ENCODE measurements around the gene THSD4.

THSD4 gene

GRCh38 chr15:71654042-71654719 lies 538.9 kb downstream of the THSD4 start:
- Histone ChIP-seq H3K36me3 (ENCODE audit: control insufficient read depth, insufficient read depth, low read length) (no peaks in the 10 kb centered on the region), H3K9me3 (ENCODE audit: control insufficient read depth, low read length) (no peaks in the 10 kb centered on the region), H3K4me3 (ENCODE audit: extremely low read depth, insufficient read depth, low read length, poor library complexity, severe bottlenecking) (no peak overlapping the region), H3K27ac (ENCODE audit: low read depth, low read length, severe bottlenecking) (no peak overlapping the region), H3K4me1 (ENCODE audit: control insufficient read depth, insufficient read depth, low read length, poor library complexity, severe bottlenecking) (peaks cover 3% of the 10 kb centered on the region)
- WGBS, 2 experiments (ENCODE audit: insufficient coverage in 2 of 2): 90 to 92% methylated on average over 4 of the region's 8 CpGs

- no peaks in the 10 kb centered on the region for H3K36me3 ChIP-seq (ENCODE audit: control insufficient read depth, insufficient read depth, low read length)
- H3K27ac ChIP-seq (ENCODE audit: low read depth, low read length, severe bottlenecking): no peak overlapping the region
- WGBS, 2 experiments (ENCODE audit: insufficient coverage in 2 of 2): 97 to 100% methylated on average over 3 of the region's 3 CpGs
- no peak overlapping the region for H3K4me3 ChIP-seq (ENCODE audit: extremely low read depth, insufficient read depth, low read length, poor library complexity, severe bottlenecking)
- peaks cover 3% of the 10 kb centered on the region for H3K4me1 ChIP-seq (ENCODE audit: control insufficient read depth, insufficient read depth, low read length, poor library complexity, severe bottlenecking)
- no peaks in the 10 kb centered on the region for H3K9me3 ChIP-seq (ENCODE audit: control insufficient read depth, low read length)
Observed at GRCh38 chr15:71654720-71655174, 539.5 kb downstream of the THSD4 start.

GRCh38 chr15:71656425-71656824 lies 541.2 kb downstream of the THSD4 start:
- H3K4me1 ChIP-seq (ENCODE audit: control insufficient read depth, insufficient read depth, low read length, poor library complexity, severe bottlenecking): peaks cover 7% of the 10 kb centered on the region
- 94% methylated on average over 3 to 4 of the region's 4 CpGs for WGBS, 2 experiments (ENCODE audit: insufficient coverage in 2 of 2)
- no peak overlapping the region for H3K27ac ChIP-seq (ENCODE audit: low read depth, low read length, severe bottlenecking)
- H3K4me3 ChIP-seq (ENCODE audit: extremely low read depth, insufficient read depth, low read length, poor library complexity, severe bottlenecking): no peak overlapping the region
- no peaks in the 10 kb centered on the region for H3K36me3 ChIP-seq (ENCODE audit: control insufficient read depth, insufficient read depth, low read length)
- H3K9me3 ChIP-seq (ENCODE audit: control insufficient read depth, low read length): no peaks in the 10 kb centered on the region

GRCh38 chr15:71657141-71657540 lies 541.9 kb downstream of the THSD4 start:
- 100% methylated on average over 2 of the region's 2 CpGs for WGBS, 2 experiments (ENCODE audit: insufficient coverage in 2 of 2)
- peaks cover 7% of the 10 kb centered on the region for H3K4me1 ChIP-seq (ENCODE audit: control insufficient read depth, insufficient read depth, low read length, poor library complexity, severe bottlenecking)
- no peak overlapping the region for H3K4me3 ChIP-seq (ENCODE audit: extremely low read depth, insufficient read depth, low read length, poor library complexity, severe bottlenecking)
- H3K36me3 ChIP-seq (ENCODE audit: control insufficient read depth, insufficient read depth, low read length): no peaks in the 10 kb centered on the region
- H3K9me3 ChIP-seq (ENCODE audit: control insufficient read depth, low read length): no peaks in the 10 kb centered on the region
- no peak overlapping the region for H3K27ac ChIP-seq (ENCODE audit: low read depth, low read length, severe bottlenecking)

- Histone ChIP-seq H3K36me3 (ENCODE audit: control insufficient read depth, insufficient read depth, low read length) (no peaks in the 10 kb centered on the region), H3K27ac (ENCODE audit: low read depth, low read length, severe bottlenecking) (no peak overlapping the region), H3K9me3 (ENCODE audit: control insufficient read depth, low read length) (no peaks in the 10 kb centered on the region), H3K4me1 (ENCODE audit: control insufficient read depth, insufficient read depth, low read length, poor library complexity, severe bottlenecking) (peaks cover 7% of the 10 kb centered on the region), H3K4me3 (ENCODE audit: extremely low read depth, insufficient read depth, low read length, poor library complexity, severe bottlenecking) (no peak overlapping the region)
- 83 to 97% methylated on average over 5 to 6 of the region's 7 CpGs for WGBS, 2 experiments (ENCODE audit: insufficient coverage in 2 of 2)
Observed at GRCh38 chr15:71658036-71658435, 542.8 kb downstream of the THSD4 start.

- no peaks in the 10 kb centered on the region for H3K36me3 ChIP-seq (ENCODE audit: control insufficient read depth, insufficient read depth, low read length)
- H3K27ac ChIP-seq (ENCODE audit: low read depth, low read length, severe bottlenecking): no peak overlapping the region
- H3K4me3 ChIP-seq (ENCODE audit: extremely low read depth, insufficient read depth, low read length, poor library complexity, severe bottlenecking): no peak overlapping the region
- peaks cover 7% of the 10 kb centered on the region for H3K4me1 ChIP-seq (ENCODE audit: control insufficient read depth, insufficient read depth, low read length, poor library complexity, severe bottlenecking)
- H3K9me3 ChIP-seq (ENCODE audit: control insufficient read depth, low read length): no peaks in the 10 kb centered on the region
- 89 to 93% methylated on average over 1 to 2 of the region's 2 CpGs for WGBS, 2 experiments (ENCODE audit: insufficient coverage in 2 of 2)
Observed at GRCh38 chr15:71658827-71659729, 543.8 kb downstream of the THSD4 start.

GRCh38 chr15:71659730-71660067 lies 544.4 kb downstream of the THSD4 start:
- H3K36me3 ChIP-seq (ENCODE audit: control insufficient read depth, insufficient read depth, low read length): no peaks in the 10 kb centered on the region
- no peak overlapping the region for H3K4me3 ChIP-seq (ENCODE audit: extremely low read depth, insufficient read depth, low read length, poor library complexity, severe bottlenecking)
- H3K27ac ChIP-seq (ENCODE audit: low read depth, low read length, severe bottlenecking): no peak overlapping the region
- peaks cover 5% of the 10 kb centered on the region for H3K4me1 ChIP-seq (ENCODE audit: control insufficient read depth, insufficient read depth, low read length, poor library complexity, severe bottlenecking)
- H3K9me3 ChIP-seq (ENCODE audit: control insufficient read depth, low read length): no peaks in the 10 kb centered on the region
- 67 to 94% methylated on average over 2 to 4 of the region's 4 CpGs for WGBS, 2 experiments (ENCODE audit: insufficient coverage in 2 of 2)

- Histone ChIP-seq H3K4me1 (ENCODE audit: control insufficient read depth, insufficient read depth, low read length, poor library complexity, severe bottlenecking) (peaks cover 3% of the 10 kb centered on the region), H3K36me3 (ENCODE audit: control insufficient read depth, insufficient read depth, low read length) (no peaks in the 10 kb centered on the region), H3K27ac (ENCODE audit: low read depth, low read length, severe bottlenecking) (no peak overlapping the region), H3K4me3 (ENCODE audit: extremely low read depth, insufficient read depth, low read length, poor library complexity, severe bottlenecking) (no peak overlapping the region), H3K9me3 (ENCODE audit: control insufficient read depth, low read length) (peaks cover 3% of the 10 kb centered on the region)
- WGBS, 2 experiments (ENCODE audit: insufficient coverage in 2 of 2): 94 to 99% methylated on average over 12 to 13 of the region's 15 CpGs
Observed at GRCh38 chr15:71660501-71660900, 545.2 kb downstream of the THSD4 start.

GRCh38 chr15:71662306-71662705 lies 547.0 kb downstream of the THSD4 start:
- 80% methylated on average over 1 of the region's 1 CpG; no CpG with 5 or more reads in 1 of the 2 experiments for WGBS, 2 experiments (ENCODE audit: insufficient coverage in 2 of 2)
- H3K9me3 ChIP-seq (ENCODE audit: control insufficient read depth, low read length): peaks cover 7% of the 10 kb centered on the region
- H3K36me3 ChIP-seq (ENCODE audit: control insufficient read depth, insufficient read depth, low read length): no peaks in the 10 kb centered on the region
- H3K4me1 ChIP-seq (ENCODE audit: control insufficient read depth, insufficient read depth, low read length, poor library complexity, severe bottlenecking): peaks cover 3% of the 10 kb centered on the region
- H3K4me3 ChIP-seq (ENCODE audit: extremely low read depth, insufficient read depth, low read length, poor library complexity, severe bottlenecking): no peak overlapping the region
- no peak overlapping the region for H3K27ac ChIP-seq (ENCODE audit: low read depth, low read length, severe bottlenecking)

- peaks cover 7% of the 10 kb centered on the region for H3K9me3 ChIP-seq (ENCODE audit: control insufficient read depth, low read length)
- H3K4me1 ChIP-seq (ENCODE audit: control insufficient read depth, insufficient read depth, low read length, poor library complexity, severe bottlenecking): peaks cover 3% of the 10 kb centered on the region
- no CpG with 5 or more reads among the region's 1 CpG for WGBS, 2 experiments (ENCODE audit: insufficient coverage in 2 of 2)
- H3K27ac ChIP-seq (ENCODE audit: low read depth, low read length, severe bottlenecking): no peak overlapping the region
- H3K36me3 ChIP-seq (ENCODE audit: control insufficient read depth, insufficient read depth, low read length): no peaks in the 10 kb centered on the region
- no peak overlapping the region for H3K4me3 ChIP-seq (ENCODE audit: extremely low read depth, insufficient read depth, low read length, poor library complexity, severe bottlenecking)
Observed at GRCh38 chr15:71664622-71665021, 549.4 kb downstream of the THSD4 start.
